ENCODE results near the gene EIPR1. TPM values are rescaled to one million over a fixed set of nuclear protein-coding genes. Genes with fewer than 3 reads are reported as not detected.
A peak's percentile ranks its signal among the peaks of the same experiment; 100 is the strongest.

EIPR1 gene
- total RNA-seq, 1 experiment from 2014 or later, result 27.8 TPM

DNA sequence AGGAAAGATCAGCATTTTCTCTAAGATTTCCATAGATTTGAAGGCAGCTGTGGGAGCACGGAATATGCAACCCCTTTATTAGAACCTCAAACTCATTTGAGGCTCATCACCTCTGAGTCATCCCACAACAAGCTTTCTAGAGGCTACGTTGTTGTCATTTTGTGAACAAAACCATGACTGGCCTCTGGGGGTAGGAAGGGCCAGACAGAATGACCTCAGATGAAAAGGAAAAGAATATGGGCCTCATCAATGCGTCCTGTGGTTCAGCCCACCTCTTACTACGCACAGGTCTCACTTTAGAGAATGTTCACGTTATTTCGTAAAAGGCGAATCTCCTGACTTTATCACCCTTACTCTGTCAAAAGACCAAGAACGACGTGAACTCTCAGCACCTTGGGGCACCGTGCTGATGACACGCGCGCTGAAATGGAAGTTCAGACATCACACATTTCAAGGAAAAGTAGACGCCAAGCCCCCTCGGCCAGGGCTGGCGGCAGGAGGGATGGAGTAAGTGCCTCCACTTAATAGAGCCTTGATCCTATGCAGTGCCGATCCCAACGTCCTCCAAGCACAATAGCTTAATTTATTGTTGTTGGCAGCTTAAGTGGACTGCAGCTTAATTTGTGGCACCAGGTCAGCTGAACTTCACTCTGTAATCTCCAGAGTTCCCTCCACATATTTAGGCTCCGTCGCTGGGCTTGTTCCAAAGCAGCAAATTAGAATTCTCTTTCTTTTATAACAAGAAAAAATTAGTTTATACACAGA, 208.3 kb downstream of the EIPR1 start:
- WGBS (ENCODE audit: extremely low coverage, insufficient read length, low lambda C conversion rate), result no CpG with 5 or more reads among the region's 20 CpGs
- Histone ChIP-seq H3T11ph (ENCODE audit: low read length) (no peak overlapping the region), H3K9ac (ENCODE audit: extremely low read depth, insufficient read length, low read length) (no peak overlapping the region), H2AK5ac (ENCODE audit: insufficient read length, low read length) (no peak overlapping the region), H4K91ac (ENCODE audit: insufficient read length, low read depth, low read length) (no peak overlapping the region), H3K27me3 (ENCODE audit: insufficient read depth, low read length) (no peaks in the 10 kb centered on the region), H3K27ac (ENCODE audit: insufficient read length, low read depth, low read length) (no peak overlapping the region), H2BK12ac (ENCODE audit: insufficient read length, low read depth, low read length) (no peak overlapping the region), H3K56ac (ENCODE audit: insufficient read length, low read depth, low read length) (no peak overlapping the region), H2BK120ac (ENCODE audit: low read depth, low read length, poor library complexity, severe bottlenecking) (no peak overlapping the region), H3K14ac (ENCODE audit: insufficient read depth, low read length) (no peak overlapping the region), H3K4me2 (ENCODE audit: insufficient read depth, insufficient read length, low read length) (no peak overlapping the region), H3K9me3 (ENCODE audit: control insufficient read depth, low read depth, low read length) (no peaks in the 10 kb centered on the region), H4K8ac (replicated peaks; ENCODE audit: insufficient read length, low read depth, low read length) (no peak overlapping the region), H2BK5ac (ENCODE audit: insufficient read length, low read length) (no peak overlapping the region), H2BK20ac (ENCODE audit: low read depth, low read length, poor library complexity, severe bottlenecking) (no peak overlapping the region), H3K79me1 (ENCODE audit: insufficient read depth, low read depth, low read length, poor library complexity, severe bottlenecking) (no peaks in the 10 kb centered on the region), H3K23me2 (ENCODE audit: insufficient read length, low read depth, low read length, poor library complexity, severe bottlenecking) (peaks cover 3% of the 10 kb centered on the region), H3K4ac (ENCODE audit: low read depth, low read length) (no peak overlapping the region), H3K23ac (ENCODE audit: insufficient read length, low read depth, low read length) (no peak overlapping the region), H3K79me2 (ENCODE audit: insufficient read depth, low read length) (no peaks in the 10 kb centered on the region), H2AFZ (ENCODE audit: low read length) (no peak overlapping the region), H4K20me1 (ENCODE audit: control insufficient read depth, insufficient read depth, insufficient read length) (no peaks in the 10 kb centered on the region), H2BK15ac (ENCODE audit: low read depth, low read length) (no peak overlapping the region), H4K5ac (ENCODE audit: insufficient read length, low read depth, low read length) (no peak overlapping the region), H3K4me1 (ENCODE audit: insufficient read depth, low read length) (no peaks in the 10 kb centered on the region; the same call in 1 of the 2 replicates), H3K18ac (ENCODE audit: insufficient read length, low read depth, low read length) (no peak overlapping the region)
- no peak for DNase-seq
- Mint-ChIP-seq H3K36me3 (ENCODE audit: insufficient read depth in 1 of 3, low read depth in 3 of 3) (peaks cover 8 to 23% (median 10%) of the 10 kb centered on the region in 3 experiments), H3K4me1 (peaks cover 14 to 18% of the 10 kb centered on the region in 2 experiments), H3K4me3 (no peak overlapping the region), H3K27me3 (ENCODE audit: low read depth) (no peaks in the 10 kb centered on the region; the same call in 1 of the 2 replicates), H3K27ac (peak overlapping the region in 1 of 3 experiments; percentile 51; a peak in 1 of 7 replicates), H3K9me3 (peaks cover 10 to 11% of the 10 kb centered on the region in 2 experiments; a peak in 4 of 5 replicates)
- TF ChIP-seq, protein P1, sequence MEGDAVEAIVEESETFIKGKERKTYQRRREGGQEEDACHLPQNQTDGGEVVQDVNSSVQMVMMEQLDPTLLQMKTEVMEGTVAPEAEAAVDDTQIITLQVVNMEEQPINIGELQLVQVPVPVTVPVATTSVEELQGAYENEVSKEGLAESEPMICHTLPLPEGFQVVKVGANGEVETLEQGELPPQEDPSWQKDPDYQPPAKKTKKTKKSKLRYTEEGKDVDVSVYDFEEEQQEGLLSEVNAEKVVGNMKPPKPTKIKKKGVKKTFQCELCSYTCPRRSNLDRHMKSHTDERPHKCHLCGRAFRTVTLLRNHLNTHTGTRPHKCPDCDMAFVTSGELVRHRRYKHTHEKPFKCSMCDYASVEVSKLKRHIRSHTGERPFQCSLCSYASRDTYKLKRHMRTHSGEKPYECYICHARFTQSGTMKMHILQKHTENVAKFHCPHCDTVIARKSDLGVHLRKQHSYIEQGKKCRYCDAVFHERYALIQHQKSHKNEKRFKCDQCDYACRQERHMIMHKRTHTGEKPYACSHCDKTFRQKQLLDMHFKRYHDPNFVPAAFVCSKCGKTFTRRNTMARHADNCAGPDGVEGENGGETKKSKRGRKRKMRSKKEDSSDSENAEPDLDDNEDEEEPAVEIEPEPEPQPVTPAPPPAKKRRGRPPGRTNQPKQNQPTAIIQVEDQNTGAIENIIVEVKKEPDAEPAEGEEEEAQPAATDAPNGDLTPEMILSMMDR (conservative IDR thresholded peaks at IDR 0.05), result no peak
